Stimulated activated memory B cell treated with anti-CD40 and anti-IgM and Interleukin-4, amounts not matched to agents 10 μg/mL and 1 μg/mL and 100 μg/mL, for 72 hours (primary cell): Measurements from ENCODE around the gene DLG4.
"Not testable (repeated sequence)": the region's sequence is repeated elsewhere in the genome, so short reads cannot be mapped to it uniquely, and the experiment has no call there.

ENCODE experiments used
- ATAC-seq: fragments of 150-1000 bp; cut with Tn5 transposase; 2 replicates; pipeline ENCODE4 v1.10.0; 2021
- H3K27ac Mint-ChIP-seq: one replicate; pipeline ENCODE4 v1.8.0; 2022; ENCODE audit warnings: mild to moderate bottlenecking, mixed read lengths
- H3K27me3 Mint-ChIP-seq: one replicate; pipeline ENCODE4 v1.8.0; 2022; ENCODE audit warnings: mixed read lengths
- H3K36me3 Mint-ChIP-seq: one replicate; pipeline ENCODE4 v1.8.0; 2022; ENCODE audit warnings: mixed read lengths
- H3K4me1 Mint-ChIP-seq: one replicate; pipeline ENCODE4 v1.8.0; 2022; ENCODE audit warnings: mixed read lengths
- H3K4me3 Mint-ChIP-seq: one replicate; pipeline ENCODE4 v1.8.0; 2022; ENCODE audit warnings: mild to moderate bottlenecking, moderate library complexity, mixed read lengths
- H3K9me3 Mint-ChIP-seq: one replicate; pipeline ENCODE4 v1.8.0; 2022; ENCODE audit warnings: mixed read lengths

DLG4 gene

DNA sequence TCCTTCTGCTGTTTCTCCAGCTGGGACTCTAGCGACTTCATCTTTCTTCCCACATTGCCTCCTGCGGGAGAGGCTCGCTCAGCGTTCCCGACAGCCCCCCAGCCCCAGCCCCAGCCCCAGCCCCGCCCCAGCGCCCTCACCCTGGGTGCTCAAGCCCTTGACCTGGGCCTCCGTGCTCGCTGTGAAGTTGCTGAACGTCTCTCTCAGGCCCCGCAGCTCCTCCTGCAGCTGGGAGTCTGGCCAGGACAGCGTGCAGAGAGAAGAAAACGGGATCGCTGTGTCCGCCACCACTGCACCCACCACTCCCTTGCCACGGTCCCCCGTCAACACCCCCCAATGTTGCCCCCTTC lies 42.8 kb downstream of the DLG4 start:
- no peaks in the 10 kb centered on the region for H3K36me3 Mint-ChIP-seq
- no peak overlapping the region for H3K27ac Mint-ChIP-seq
- H3K9me3 Mint-ChIP-seq: no peaks in the 10 kb centered on the region
- peaks cover 10% of the 10 kb centered on the region for H3K27me3 Mint-ChIP-seq
- peaks cover 6% of the 10 kb centered on the region for H3K4me1 Mint-ChIP-seq
- no peak overlapping the region for H3K4me3 Mint-ChIP-seq
- ATAC-seq: no peak

DNA sequence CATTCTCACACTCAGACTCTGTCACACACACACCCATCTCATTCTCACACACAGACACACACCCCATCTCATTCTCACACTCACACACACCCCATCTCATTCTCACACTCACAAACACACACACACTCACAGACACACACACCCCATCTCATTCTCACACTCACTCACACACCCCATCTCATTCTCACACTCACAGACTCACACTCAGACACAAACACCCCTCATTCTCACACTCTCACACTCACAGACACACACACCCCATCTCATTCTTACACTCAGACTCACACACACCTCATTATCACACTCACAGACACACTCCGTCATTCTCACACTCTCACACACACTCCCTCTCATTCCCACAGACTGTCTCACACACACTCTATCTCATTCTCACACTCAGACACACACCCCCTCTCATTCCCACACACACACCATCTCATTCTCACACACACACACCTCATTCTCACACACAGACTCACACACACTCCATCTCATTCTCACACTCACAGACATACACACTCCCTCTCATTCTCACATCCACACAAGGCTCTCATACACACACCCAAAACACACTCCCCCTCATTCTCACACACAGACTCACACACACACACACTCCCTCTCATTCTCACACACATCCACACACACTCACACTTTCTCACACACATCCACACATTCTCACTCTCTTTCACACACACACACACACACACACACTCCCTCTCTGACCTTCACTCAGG lies 43.4 kb downstream of the DLG4 start:
- Mint-ChIP-seq H3K9me3 (no peaks in the 10 kb centered on the region), H3K4me1 (peaks cover 6% of the 10 kb centered on the region), H3K36me3 (no peaks in the 10 kb centered on the region), H3K27ac (no peak overlapping the region), H3K4me3 (no peak overlapping the region), H3K27me3 (peaks cover 10% of the 10 kb centered on the region)
- ATAC-seq: no peak

DNA sequence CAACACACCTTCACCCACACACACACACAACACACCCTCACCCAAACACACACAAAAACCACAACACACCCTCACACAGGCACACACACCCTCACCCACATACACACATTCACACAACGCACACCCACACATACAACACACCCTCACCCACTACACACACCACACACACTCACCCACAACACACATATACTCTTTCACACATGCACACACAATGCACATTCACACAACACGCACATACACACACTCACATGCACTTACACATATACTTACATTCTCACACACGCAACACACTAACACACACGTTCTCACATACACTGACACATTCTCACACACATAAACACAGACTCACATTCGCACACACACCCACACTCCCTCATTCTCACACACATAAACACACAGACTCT lies 44.3 kb downstream of the DLG4 start:
- H3K27ac Mint-ChIP-seq: no peak overlapping the region
- H3K27me3 Mint-ChIP-seq: peaks cover 10% of the 10 kb centered on the region
- no peak overlapping the region for H3K4me3 Mint-ChIP-seq
- H3K36me3 Mint-ChIP-seq: no peaks in the 10 kb centered on the region
- no peak for ATAC-seq
- H3K4me1 Mint-ChIP-seq: peaks cover 6% of the 10 kb centered on the region
- H3K9me3 Mint-ChIP-seq: no peaks in the 10 kb centered on the region

DNA sequence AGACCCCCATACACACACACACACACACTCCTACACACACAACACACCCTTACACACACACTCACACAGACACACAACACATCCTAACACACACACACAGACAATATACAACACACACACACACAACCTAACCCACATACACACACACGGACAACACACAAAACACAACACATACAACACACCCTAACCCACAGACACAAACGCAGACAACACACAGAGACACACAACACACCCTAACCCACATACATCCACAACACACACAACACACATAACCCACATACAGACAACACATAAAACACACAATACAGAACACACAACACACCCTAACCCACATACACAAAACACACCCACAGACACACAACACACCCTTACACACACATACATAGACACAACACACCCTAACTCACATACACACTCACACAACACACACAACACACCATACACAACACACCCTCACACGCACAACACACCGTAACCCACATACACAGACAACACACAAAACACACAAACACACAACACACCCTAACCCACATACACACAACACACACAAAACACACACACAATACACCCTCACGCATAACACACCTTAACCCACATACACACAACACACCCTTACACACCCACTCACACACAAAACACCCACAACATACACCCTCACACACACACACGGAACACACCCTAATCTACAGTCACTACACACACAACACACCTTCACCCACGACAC lies 44.9 kb downstream of the DLG4 start:
- peaks cover 6% of the 10 kb centered on the region for H3K4me1 Mint-ChIP-seq
- peaks cover 10% of the 10 kb centered on the region for H3K27me3 Mint-ChIP-seq
- no peak overlapping the region for H3K4me3 Mint-ChIP-seq
- H3K36me3 Mint-ChIP-seq: no peaks in the 10 kb centered on the region
- no peaks in the 10 kb centered on the region for H3K9me3 Mint-ChIP-seq
- no peak for ATAC-seq
- H3K27ac Mint-ChIP-seq: no peak overlapping the region

DNA sequence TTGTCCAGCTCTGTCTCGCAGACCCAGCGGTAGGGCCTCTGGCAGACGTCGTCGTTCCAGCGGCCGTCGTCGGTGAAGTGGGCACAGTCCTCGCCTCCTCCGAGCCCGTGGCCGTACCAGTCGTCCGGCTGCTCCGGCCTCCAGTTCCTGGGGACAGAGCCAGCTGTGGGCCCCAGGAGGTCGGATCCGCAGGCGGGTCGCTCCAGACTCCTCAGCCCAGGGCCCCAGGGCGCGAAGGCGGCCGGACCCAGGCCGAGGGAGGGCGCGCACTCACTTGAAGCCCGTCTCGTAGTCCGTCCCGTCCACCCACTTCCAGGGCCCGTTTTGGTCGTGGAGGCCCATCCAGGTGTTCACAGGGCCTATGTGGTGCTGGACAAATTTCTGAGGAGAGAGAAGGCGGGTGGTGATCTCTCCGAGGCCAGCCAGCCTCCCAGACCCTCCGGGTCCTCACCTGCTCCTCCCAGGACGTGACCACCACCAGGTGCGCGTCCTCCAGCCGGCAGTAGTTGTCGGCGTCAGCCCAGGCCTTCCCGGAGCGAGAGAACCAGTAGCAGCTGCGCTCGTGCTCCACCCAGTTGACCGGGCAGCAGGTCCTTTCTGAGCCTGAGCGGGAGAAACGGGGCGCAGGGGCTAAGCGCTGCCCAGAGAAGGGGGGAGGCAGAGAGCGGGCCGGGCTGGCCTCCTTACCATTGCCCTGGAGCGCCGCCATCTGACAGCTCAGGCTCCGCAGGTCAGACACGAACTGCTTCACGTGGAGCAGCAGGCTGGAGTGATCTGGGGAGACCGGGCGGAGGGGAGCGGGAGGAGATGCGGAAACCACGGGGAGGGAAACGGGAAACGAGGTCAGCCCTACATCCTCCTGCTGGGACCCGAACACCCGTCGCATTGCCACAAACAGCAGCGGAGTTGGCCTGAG lies 45.7 kb downstream of the DLG4 start:
- Mint-ChIP-seq H3K36me3 (no peaks in the 10 kb centered on the region), H3K4me3 (no peak overlapping the region), H3K4me1 (peaks cover 6% of the 10 kb centered on the region), H3K9me3 (peaks cover 3% of the 10 kb centered on the region), H3K27ac (no peak overlapping the region), H3K27me3 (peaks cover 10% of the 10 kb centered on the region)
- ATAC-seq: peak; percentile 41

DNA sequence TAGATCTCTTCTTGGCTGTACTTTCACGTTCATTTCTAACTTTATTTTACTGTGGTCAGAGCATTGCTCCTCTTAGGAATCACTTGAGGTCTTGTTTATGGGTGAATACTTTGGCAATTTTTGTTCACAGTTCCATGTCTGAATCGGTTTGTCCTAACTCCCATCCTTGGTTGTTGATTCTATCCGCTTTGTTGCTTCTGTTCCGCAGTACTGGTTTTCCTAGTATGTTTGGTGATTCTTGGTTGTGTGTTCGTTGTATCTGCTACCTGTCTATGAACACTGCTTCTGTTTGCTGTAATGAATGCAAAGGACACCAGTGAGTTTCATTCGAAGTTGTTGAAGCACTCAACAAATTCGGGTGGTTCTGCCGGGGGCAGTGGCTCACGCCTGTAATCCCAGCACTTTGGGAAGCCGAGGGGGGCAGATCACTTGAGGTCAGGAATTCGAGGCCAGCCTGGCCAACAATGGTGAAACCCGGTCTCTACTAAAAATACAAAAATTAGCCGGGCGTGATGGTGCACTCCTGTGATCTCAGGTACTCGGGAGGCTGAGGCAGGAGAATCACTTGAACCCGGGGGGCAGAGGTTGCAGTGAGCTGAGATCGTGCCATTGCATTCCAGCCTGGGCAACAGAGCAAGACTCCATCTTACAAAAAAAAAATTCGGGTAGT lies 47.0 kb downstream of the DLG4 start:
- not testable (repeated sequence) for H3K9me3 Mint-ChIP-seq, H3K36me3 Mint-ChIP-seq, H3K4me3 Mint-ChIP-seq, H3K4me1 Mint-ChIP-seq, H3K27ac Mint-ChIP-seq, ATAC-seq, H3K27me3 Mint-ChIP-seq

- H3K9me3 Mint-ChIP-seq, H3K4me1 Mint-ChIP-seq, H3K27ac Mint-ChIP-seq, H3K36me3 Mint-ChIP-seq, H3K4me3 Mint-ChIP-seq, ATAC-seq: not testable (repeated sequence)
- H3K27me3 Mint-ChIP-seq: peaks cover 23% of the 10 kb centered on the region
Measured at GRCh38 chr17:7169565-7169908, 50.1 kb downstream of the DLG4 start.

GRCh38 chr17:7168841-7169564 lies 50.6 kb downstream of the DLG4 start:
- H3K27me3 Mint-ChIP-seq: peaks cover 27% of the 10 kb centered on the region
- not testable (repeated sequence) for H3K4me1 Mint-ChIP-seq, H3K9me3 Mint-ChIP-seq, H3K36me3 Mint-ChIP-seq, H3K4me3 Mint-ChIP-seq, ATAC-seq, H3K27ac Mint-ChIP-seq

- no peak for ATAC-seq
- Mint-ChIP-seq H3K36me3 (no peaks in the 10 kb centered on the region), H3K27ac (no peak overlapping the region), H3K27me3 (peaks cover 38% of the 10 kb centered on the region), H3K4me1 (no peaks in the 10 kb centered on the region), H3K9me3 (peaks cover 3% of the 10 kb centered on the region), H3K4me3 (no peak overlapping the region)
Measured at GRCh38 chr17:7167832-7168231, 51.8 kb downstream of the DLG4 start.

- H3K27ac Mint-ChIP-seq: no peak overlapping the region
Measured at GRCh38 chr17:7166873-7167272, 52.8 kb downstream of the DLG4 start.

GRCh38 chr17:7159571-7159970 lies 60.1 kb downstream of the DLG4 start:
- H3K27me3 Mint-ChIP-seq: peaks cover 65% of the 10 kb centered on the region
- H3K36me3 Mint-ChIP-seq, H3K27ac Mint-ChIP-seq, H3K9me3 Mint-ChIP-seq, H3K4me3 Mint-ChIP-seq, H3K4me1 Mint-ChIP-seq, ATAC-seq: not testable (repeated sequence)

More at GRCh38 chr17:7166873-7167272, 52.8 kb downstream of the DLG4 start:
- no peak for ATAC-seq
- peaks cover 45% of the 10 kb centered on the region for H3K27me3 Mint-ChIP-seq
- H3K4me1 Mint-ChIP-seq: no peaks in the 10 kb centered on the region
- H3K36me3 Mint-ChIP-seq: no peaks in the 10 kb centered on the region
- H3K4me3 Mint-ChIP-seq: no peak overlapping the region
- H3K9me3 Mint-ChIP-seq: peaks cover 3% of the 10 kb centered on the region

- H3K36me3 Mint-ChIP-seq, H3K27ac Mint-ChIP-seq, H3K9me3 Mint-ChIP-seq, H3K4me1 Mint-ChIP-seq, ATAC-seq, H3K4me3 Mint-ChIP-seq: not testable (repeated sequence)
- peaks cover 55% of the 10 kb centered on the region for H3K27me3 Mint-ChIP-seq
Measured at GRCh38 chr17:7158424-7158823, 61.2 kb downstream of the DLG4 start.

DNA sequence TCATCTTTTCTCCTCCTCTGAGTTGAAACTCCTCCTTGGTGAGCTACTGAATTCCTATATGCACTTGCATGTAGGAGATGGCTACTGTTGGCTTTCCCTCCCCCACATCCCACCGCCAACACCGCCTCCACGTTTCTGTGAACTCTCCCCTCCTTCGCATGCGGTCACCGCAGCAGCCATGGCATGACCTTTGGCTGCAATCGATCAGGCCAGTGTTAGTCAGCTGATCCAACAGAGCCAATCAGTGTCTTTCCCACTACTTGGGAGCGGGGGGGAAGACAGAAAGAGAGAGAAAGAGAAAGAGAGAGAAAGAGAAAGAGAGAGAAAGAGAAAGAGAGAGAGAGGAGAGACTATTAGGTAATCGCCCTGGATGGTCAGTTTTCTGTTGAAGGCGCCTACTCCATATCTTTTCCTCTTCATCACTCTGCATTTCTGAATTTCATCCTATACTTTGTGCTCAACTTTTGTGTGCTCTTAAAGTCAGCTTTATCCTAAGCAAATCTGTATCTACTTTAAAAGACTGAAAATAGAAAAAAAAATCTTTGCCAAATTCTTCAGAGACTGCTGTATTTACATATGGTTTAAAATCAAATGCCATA lies 63.2 kb downstream of the DLG4 start:
- Mint-ChIP-seq H3K36me3 (no peaks in the 10 kb centered on the region), H3K9me3 (no peaks in the 10 kb centered on the region), H3K27ac (no peak overlapping the region), H3K27me3 (peaks cover 42% of the 10 kb centered on the region), H3K4me1 (no peaks in the 10 kb centered on the region), H3K4me3 (no peak overlapping the region)
- no peak for ATAC-seq

GRCh38 chr17:7147772-7148171 lies 71.9 kb downstream of the DLG4 start:
- no peaks in the 10 kb centered on the region for H3K9me3 Mint-ChIP-seq
- no peaks in the 10 kb centered on the region for H3K36me3 Mint-ChIP-seq
- no peak overlapping the region for H3K4me3 Mint-ChIP-seq
- no peaks in the 10 kb centered on the region for H3K4me1 Mint-ChIP-seq
- no peak overlapping the region for H3K27ac Mint-ChIP-seq
- no peaks in the 10 kb centered on the region for H3K27me3 Mint-ChIP-seq
- ATAC-seq: no peak
